Adrenal gland (tissue), 5 donors: ENCODE results near the gene TNRC6B.

Experiments
- POLR2A ChIP-seq, 2 donors: fragments of 450-650 bp; IDR thresholded peaks; one replicate each; pipeline ENCODE4 v1.6.1; 2017; ENCODE audit warnings: antibody characterized with exemption in 2 of 2, mild to moderate bottlenecking in 2 of 2, moderate library complexity in 1 of 2
- TF ChIP-seq, protein P1 (sequence below), 6 experiments: fragments of 450-650 bp in 4 of 6; fragments of 200-600 bp in 2 of 6; sonication (generic) in 1 of 6; IDR thresholded peaks; 1 replicate in 5 of 6; 2 replicates in 1 of 6; pipeline versions ENCODE4 v1.5.1 to v1.8.0; 2016 to 2021; ENCODE audit warnings: antibody characterized with exemption in 6 of 6, mild to moderate bottlenecking in 2 of 6, moderate library complexity in 1 of 6
- donor health status: DM: no; HTN: no; CAD: no.

GRCh38 chr22:40345815-40346184 lies 168.1 kb downstream of the TNRC6B start:
- TF ChIP-seq, protein P1, sequence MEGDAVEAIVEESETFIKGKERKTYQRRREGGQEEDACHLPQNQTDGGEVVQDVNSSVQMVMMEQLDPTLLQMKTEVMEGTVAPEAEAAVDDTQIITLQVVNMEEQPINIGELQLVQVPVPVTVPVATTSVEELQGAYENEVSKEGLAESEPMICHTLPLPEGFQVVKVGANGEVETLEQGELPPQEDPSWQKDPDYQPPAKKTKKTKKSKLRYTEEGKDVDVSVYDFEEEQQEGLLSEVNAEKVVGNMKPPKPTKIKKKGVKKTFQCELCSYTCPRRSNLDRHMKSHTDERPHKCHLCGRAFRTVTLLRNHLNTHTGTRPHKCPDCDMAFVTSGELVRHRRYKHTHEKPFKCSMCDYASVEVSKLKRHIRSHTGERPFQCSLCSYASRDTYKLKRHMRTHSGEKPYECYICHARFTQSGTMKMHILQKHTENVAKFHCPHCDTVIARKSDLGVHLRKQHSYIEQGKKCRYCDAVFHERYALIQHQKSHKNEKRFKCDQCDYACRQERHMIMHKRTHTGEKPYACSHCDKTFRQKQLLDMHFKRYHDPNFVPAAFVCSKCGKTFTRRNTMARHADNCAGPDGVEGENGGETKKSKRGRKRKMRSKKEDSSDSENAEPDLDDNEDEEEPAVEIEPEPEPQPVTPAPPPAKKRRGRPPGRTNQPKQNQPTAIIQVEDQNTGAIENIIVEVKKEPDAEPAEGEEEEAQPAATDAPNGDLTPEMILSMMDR (IDR thresholded peaks at IDR 0.05) = no peak
- no peak for TF ChIP-seq POLR2A (IDR thresholded peaks at IDR 0.05)
